Activated CD4-positive, alpha-beta memory T cell treated with anti-CD3 and anti-CD28 coated beads for 36 hours (primary cell): Measurements from ENCODE around the gene MDH1. TPM values are rescaled to one million over a fixed set of nuclear protein-coding genes. Genes with fewer than 3 reads are reported as not detected.
"Not testable (repeated sequence)": the region's sequence is repeated elsewhere in the genome, so short reads cannot be mapped to it uniquely, and the experiment has no call there.

Source experiments
- CTCF ChIA-PET: fragments of 350-600 bp; sonication (Branson Sonifier 250); formaldehyde crosslinking; loops from one replicate; lab custom pipeline; 2021; ENCODE audit warnings: antibody characterized with exemption, inconsistent platforms; lab: Charles Lee
- POLR2A ChIA-PET: fragments of 350-600 bp; sonication (Branson Sonifier 250); formaldehyde crosslinking; loops from one replicate; lab custom pipeline; 2021; ENCODE audit warnings: antibody characterized with exemption; lab: Charles Lee
- DNase-seq: peaks from one replicate; pipeline ENCODE4 v3.0.0-alpha.2; 2020
- H3K27ac Mint-ChIP-seq: one replicate; pipeline ENCODE4 v1.8.0; 2021; ENCODE audit warnings: mixed read lengths
- H3K27me3 Mint-ChIP-seq: one replicate; pipeline ENCODE4 v1.8.0; 2021; ENCODE audit warnings: mixed read lengths
- H3K36me3 Mint-ChIP-seq: one replicate; pipeline ENCODE4 v1.8.0; 2021; ENCODE audit warnings: mixed read lengths
- H3K4me1 Mint-ChIP-seq: one replicate; pipeline ENCODE4 v1.8.0; 2021; ENCODE audit warnings: low read depth, mixed read lengths
- H3K4me3 Mint-ChIP-seq: one replicate; pipeline ENCODE4 v1.8.0; 2021; ENCODE audit warnings: mild to moderate bottlenecking, mixed read lengths
- H3K9me3 Mint-ChIP-seq: one replicate; pipeline ENCODE4 v1.8.0; 2021; ENCODE audit warnings: mixed read lengths
- intact Hi-C: fragments of 100-400 bp; cut with micrococcal nuclease; formaldehyde crosslinking; loops from one replicate; pipeline ENCODE4 v1.15.1; 2023
- total RNA-seq, 2 experiments: library from RNA; stranded (reverse); gene quantifications; one replicate each; pipeline ENCODE4 v1.2.3, GENCODE V29; 2021

Gene MDH1
- total RNA-seq, 2 experiments from 2014 or later, result 261 to 268 TPM

- POLR2A ChIA-PET, result no interaction called here
These were observed 16.8 kb upstream of the MDH1 start for GRCh38 chr2:63572001-63572400.

DNA sequence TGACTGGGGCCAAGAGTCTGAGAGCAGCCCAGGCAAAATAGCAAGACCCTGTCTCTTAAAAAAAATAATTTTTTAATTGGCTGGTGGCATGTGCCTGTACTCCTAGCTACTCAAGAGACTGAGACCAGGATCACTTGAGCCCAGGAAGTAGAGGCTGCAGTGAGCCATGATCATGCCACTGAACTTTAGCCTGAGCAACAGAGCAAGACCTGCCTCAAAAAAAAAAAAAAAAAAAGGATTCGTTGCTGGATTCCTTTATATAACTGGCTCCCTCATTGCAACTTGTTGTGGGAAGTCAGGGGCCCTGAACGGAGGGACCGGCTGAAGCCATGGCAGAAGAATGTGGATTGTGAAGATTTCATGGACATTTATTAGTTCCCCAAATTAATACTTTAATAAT lies 15.7 kb upstream of the MDH1 start:
- POLR2A ChIA-PET, H3K27ac Mint-ChIP-seq, CTCF ChIA-PET: not testable (repeated sequence)

More at GRCh38 chr2:63572001-63572400, 16.8 kb upstream of the MDH1 start:
- H3K9me3 Mint-ChIP-seq, result peaks cover 30% of the 10 kb centered on the region
- peaks cover 17% of the 10 kb centered on the region for H3K36me3 Mint-ChIP-seq
- no peak overlapping the region for H3K27ac Mint-ChIP-seq
- intact Hi-C loops, result no loop called here
- H3K27me3 Mint-ChIP-seq, result no peaks in the 10 kb centered on the region
- DNase-seq, result no peak
- CTCF ChIA-PET, result interaction anchor here (0.6 kb wide), 1 partner anchor 1778 kb away, joined by 3 read pairs; no protein-coding TSS in a partner anchor
- no peaks in the 10 kb centered on the region for H3K4me1 Mint-ChIP-seq
- no peak overlapping the region for H3K4me3 Mint-ChIP-seq

GRCh38 chr2:63573726-63574345 lies 14.9 kb upstream of the MDH1 start:
- CTCF ChIA-PET, POLR2A ChIA-PET, H3K27ac Mint-ChIP-seq, intact Hi-C loops, H3K27me3 Mint-ChIP-seq, H3K36me3 Mint-ChIP-seq, H3K4me1 Mint-ChIP-seq, DNase-seq, H3K4me3 Mint-ChIP-seq: not testable (repeated sequence)
- H3K9me3 Mint-ChIP-seq, result peaks cover 15% of the 10 kb centered on the region

More for the DNA sequence above, 15.7 kb upstream of the MDH1 start:
- H3K4me3 Mint-ChIP-seq, H3K4me1 Mint-ChIP-seq, H3K27me3 Mint-ChIP-seq, DNase-seq, intact Hi-C loops: not testable (repeated sequence)
- Mint-ChIP-seq H3K9me3 (peaks cover 22% of the 10 kb centered on the region), H3K36me3 (peaks cover 12% of the 10 kb centered on the region)

GRCh38 chr2:63576546-63576945 lies 12.2 kb upstream of the MDH1 start:
- Mint-ChIP-seq H3K27me3 (no peaks in the 10 kb centered on the region), H3K4me1 (no peaks in the 10 kb centered on the region), H3K27ac (no peak overlapping the region), H3K4me3 (no peak overlapping the region), H3K36me3 (peaks cover 5% of the 10 kb centered on the region), H3K9me3 (peaks cover 5% of the 10 kb centered on the region)
- CTCF ChIA-PET, result no interaction called here
- POLR2A ChIA-PET, result no interaction called here
- intact Hi-C loops, result no loop called here
- DNase-seq, result no peak

GRCh38 chr2:63578767-63579166 lies 10.0 kb upstream of the MDH1 start:
- H3K4me1 Mint-ChIP-seq, result peaks cover 9% of the 10 kb centered on the region
- H3K36me3 Mint-ChIP-seq, result peaks cover 4% of the 10 kb centered on the region
- no peaks in the 10 kb centered on the region for H3K27me3 Mint-ChIP-seq
- POLR2A ChIA-PET, result no interaction called here
- intact Hi-C loops, result no loop called here
- DNase-seq, result no peak
- peaks cover 5% of the 10 kb centered on the region for H3K9me3 Mint-ChIP-seq
- CTCF ChIA-PET, result no interaction called here
- no peak overlapping the region for H3K4me3 Mint-ChIP-seq
- no peak overlapping the region for H3K27ac Mint-ChIP-seq

DNA sequence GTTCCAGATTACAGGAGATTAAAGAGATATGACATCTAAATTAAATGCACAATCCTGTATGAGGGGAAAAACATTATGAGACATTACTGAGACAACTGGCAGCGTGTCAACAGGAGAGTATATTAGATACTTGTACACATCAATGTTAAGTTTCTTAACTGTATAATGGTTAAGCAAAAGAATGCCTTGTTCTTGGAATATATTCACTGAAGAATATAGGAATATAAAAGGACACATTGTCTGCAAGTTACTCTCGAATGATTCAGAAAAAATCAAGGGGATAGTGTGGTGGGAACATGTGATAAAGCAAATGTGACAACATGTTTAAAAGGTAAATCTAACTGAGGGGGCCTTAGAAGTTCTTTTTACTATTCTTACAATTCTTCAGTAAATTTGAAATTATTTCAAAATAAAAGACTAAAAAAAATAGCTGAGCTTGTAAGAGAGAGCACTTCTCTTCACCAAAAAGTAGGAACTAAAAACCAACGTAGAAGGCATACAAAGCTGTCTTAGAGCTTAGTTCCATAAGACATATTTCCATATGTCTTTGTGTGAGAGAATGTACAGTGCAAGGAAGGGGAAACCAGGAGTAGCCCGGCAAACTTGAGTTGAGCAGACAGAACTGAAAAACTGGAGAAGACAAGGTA lies 8.0 kb upstream of the MDH1 start:
- no peaks in the 10 kb centered on the region for H3K36me3 Mint-ChIP-seq
- intact Hi-C loops, result loop anchor here (10.0 kb wide), 3 partner anchors 754 to 1404 kb away; partner anchors contain the start of gene SLC1A4
- ChIA-PET CTCF (interaction anchor here (0.6 kb wide), 2 partner anchors 112 to 278 kb away, joined by 3 to 5 read pairs; no protein-coding TSS in a partner anchor), POLR2A (no interaction called here)
- DNase-seq, result no peak
- no peak overlapping the region for H3K4me3 Mint-ChIP-seq
- H3K9me3 Mint-ChIP-seq, result no peaks in the 10 kb centered on the region
- no peaks in the 10 kb centered on the region for H3K27me3 Mint-ChIP-seq
- H3K4me1 Mint-ChIP-seq, result peaks cover 9% of the 10 kb centered on the region
- no peak overlapping the region for H3K27ac Mint-ChIP-seq

GRCh38 chr2:63581298-63581961 lies 7.3 kb upstream of the MDH1 start:
- H3K4me3 Mint-ChIP-seq, result no peak overlapping the region
- intact Hi-C loops, result loop anchor here (10.0 kb wide), 3 partner anchors 753 to 1403 kb away; partner anchors contain the start of gene SLC1A4
- H3K27ac Mint-ChIP-seq, result no peak overlapping the region
- POLR2A ChIA-PET, result no interaction called here
- no peaks in the 10 kb centered on the region for H3K9me3 Mint-ChIP-seq
- no peak for DNase-seq
- H3K27me3 Mint-ChIP-seq, result no peaks in the 10 kb centered on the region
- peaks cover 9% of the 10 kb centered on the region for H3K4me1 Mint-ChIP-seq
- CTCF ChIA-PET, result interaction anchor here (0.6 kb wide), 2 partner anchors 113 to 277 kb away, joined by 3 to 5 read pairs; no protein-coding TSS in a partner anchor
- no peaks in the 10 kb centered on the region for H3K36me3 Mint-ChIP-seq

DNA sequence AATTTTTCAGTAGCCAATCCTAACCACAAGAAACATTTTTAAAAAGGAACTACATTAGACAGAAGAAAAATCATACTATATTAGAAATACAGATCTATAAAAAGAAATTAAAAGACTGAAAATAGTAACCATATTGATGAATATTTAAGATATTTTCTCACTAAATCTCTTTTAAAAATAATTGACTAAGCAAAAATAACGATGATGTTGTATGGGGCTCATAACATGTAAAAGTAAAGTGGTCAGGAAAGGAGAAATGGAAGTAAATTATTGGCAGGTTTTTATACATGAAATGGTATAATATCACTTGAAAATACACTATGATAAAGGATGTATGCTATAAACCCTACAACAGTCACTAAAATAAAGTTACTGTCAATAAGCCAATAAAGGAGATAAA lies 5.9 kb upstream of the MDH1 start:
- CTCF ChIA-PET, result no interaction called here
- Mint-ChIP-seq H3K4me1 (peaks cover 21% of the 10 kb centered on the region), H3K9me3 (no peaks in the 10 kb centered on the region), H3K4me3 (no peak overlapping the region), H3K36me3 (no peaks in the 10 kb centered on the region), H3K27me3 (no peaks in the 10 kb centered on the region), H3K27ac (no peak overlapping the region)
- DNase-seq, result no peak
- intact Hi-C loops, result loop anchor here (10.0 kb wide), 3 partner anchors 752 to 1402 kb away; partner anchors contain the start of gene SLC1A4
- POLR2A ChIA-PET, result no interaction called here

DNA sequence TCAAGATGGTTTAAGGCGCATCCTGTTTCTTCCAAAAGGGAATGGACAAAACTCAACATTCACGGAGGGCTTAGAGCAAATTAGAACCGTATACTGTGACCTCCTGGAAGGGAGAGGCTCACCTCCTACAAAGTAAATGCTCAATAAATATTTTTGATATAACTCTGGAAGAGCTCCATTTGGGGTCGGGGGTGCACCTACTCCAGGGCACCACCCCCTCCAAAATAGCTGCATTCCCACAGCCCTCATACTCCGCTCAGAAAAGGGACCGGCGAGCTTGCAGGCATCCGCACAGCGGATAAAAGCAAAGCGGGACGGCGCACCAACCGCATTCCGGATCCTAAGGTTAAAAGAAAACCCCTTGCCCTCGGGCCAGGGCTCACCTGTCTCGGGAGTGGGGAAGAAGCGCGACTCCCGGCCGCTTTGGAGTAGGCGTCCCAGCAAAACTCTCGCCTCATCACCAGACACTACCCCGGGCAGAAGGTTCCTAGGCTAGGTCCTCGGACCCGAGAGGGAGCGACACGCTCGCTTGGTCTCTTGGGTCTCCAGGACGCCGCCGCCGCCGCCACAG lies 864 bp upstream of the MDH1 start:
- no peak for DNase-seq
- Mint-ChIP-seq H3K27me3 (no peaks in the 10 kb centered on the region), H3K36me3 (peaks cover 8% of the 10 kb centered on the region), H3K27ac (peak overlapping the region; percentile 92), H3K9me3 (no peaks in the 10 kb centered on the region), H3K4me3 (peak overlapping the region; percentile 99), H3K4me1 (peaks cover 36% of the 10 kb centered on the region)
- intact Hi-C loops, result loop anchor here (1.0 to 10.0 kb wide), 14 partner anchors 253 to 1469 kb away; partner anchors contain the start of genes B3GNT2, CEP68, EHBP1 and OTX1
- CTCF ChIA-PET, result interaction anchor here (1.1 to 1.7 kb wide), 5 partner anchors 44 to 1542 kb away, joined by 3 to 9 read pairs (median 3); partner anchors contain the start of gene RAB1A
- POLR2A ChIA-PET, result interaction anchor here (0.8 to 4.4 kb wide), 6 partner anchors 65 to 1082 kb away, joined by 3 to 23 read pairs (median 4); partner anchors contain the start of genes TMEM17 and UGP2

DNA sequence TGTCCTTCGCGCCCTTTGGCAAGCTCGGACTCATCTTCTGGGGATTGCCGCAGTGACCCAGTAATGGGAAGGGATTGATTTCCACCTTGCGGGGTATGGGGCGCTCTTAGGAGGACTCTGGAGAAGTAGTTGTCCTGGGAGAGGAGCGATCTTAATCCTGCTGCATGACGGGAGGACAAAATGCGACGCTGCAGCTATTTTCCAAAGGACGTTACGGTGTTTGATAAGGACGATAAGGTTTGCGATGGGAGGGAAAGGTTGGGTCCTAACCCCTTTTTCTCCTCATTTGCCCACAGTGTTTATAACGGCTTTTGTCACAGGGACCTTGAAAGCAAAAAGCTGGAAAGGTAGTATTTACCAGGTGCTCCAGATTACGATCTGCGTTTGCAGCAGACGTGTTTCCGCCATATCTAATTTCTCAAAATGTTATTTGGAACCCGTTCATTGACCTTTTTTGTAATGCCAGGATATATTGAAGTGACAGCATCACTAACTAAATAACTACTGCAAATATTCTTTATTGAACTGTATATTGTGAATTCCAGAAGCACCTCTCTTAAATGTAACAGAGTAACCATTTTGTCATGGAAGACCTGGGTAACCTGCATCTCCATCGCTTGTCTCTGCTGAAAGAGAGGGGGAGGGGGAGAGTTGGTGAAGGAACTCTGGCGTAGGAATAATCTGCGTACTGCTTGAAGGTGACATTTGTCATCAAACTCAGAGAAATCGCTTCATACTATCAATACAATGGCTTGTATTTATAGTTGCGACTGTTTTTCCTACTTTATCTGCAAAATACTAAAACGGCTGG lies 590 bp downstream of the MDH1 start:
- Mint-ChIP-seq H3K36me3 (peaks cover 14% of the 10 kb centered on the region), H3K4me1 (peaks cover 40% of the 10 kb centered on the region), H3K27me3 (no peaks in the 10 kb centered on the region), H3K9me3 (no peaks in the 10 kb centered on the region), H3K27ac (peak overlapping the region; percentile 92), H3K4me3 (peak overlapping the region; percentile 99)
- no peak for DNase-seq
- intact Hi-C loops, result loop anchor here (2.0 to 10.0 kb wide), 11 partner anchors 299 to 1468 kb away; partner anchors contain the start of genes B3GNT2, CEP68, OTX1 and PELI1
- ChIA-PET CTCF (interaction anchor here (1.4 to 1.7 kb wide), 2 partner anchors 164 to 272 kb away, joined by 3 to 9 read pairs; no protein-coding TSS in a partner anchor), POLR2A (interaction anchor here (0.7 to 4.4 kb wide), 5 partner anchors 251 to 1083 kb away, joined by 3 to 23 read pairs (median 4); partner anchors contain the start of genes TMEM17 and UGP2)
